GM12875 (cell line): ENCODE results near the gene BIRC7.

Experiments
- H3K4me3 ChIP-seq: one replicate; pipeline ENCODE4 v1.5.1; 2011; ENCODE audit warnings: low read depth, low read length, control low read depth
- CTCF ChIP-seq: IDR thresholded peaks from 2 replicates; pipeline ENCODE4 v1.5.1; 2011; ENCODE audit warnings: low read depth, mild to moderate bottlenecking, control low read depth, inconsistent platforms, low read length, moderate library complexity, borderline replicate concordance; ENCODE audit not compliant: insufficient read depth

BIRC7 gene

GRCh38 chr20:63226042-63226943, 9.4 kb upstream of the BIRC7 start:
- H3K4me3 ChIP-seq, result no peak overlapping the region
- TF ChIP-seq CTCF, result no peak

GRCh38 chr20:63227260-63227659, 8.4 kb upstream of the BIRC7 start:
- H3K4me3 ChIP-seq, result no peak overlapping the region
- no peak for TF ChIP-seq CTCF

GRCh38 chr20:63228806-63229205, 6.9 kb upstream of the BIRC7 start:
- no peak overlapping the region for H3K4me3 ChIP-seq

GRCh38 chr20:63230800-63231268, 4.9 kb upstream of the BIRC7 start:
- TF ChIP-seq CTCF, result 0 out of 2 replicates have a peak, but pooled peaks have one; percentile 12
- H3K4me3 ChIP-seq, result no peak overlapping the region

More at GRCh38 chr20:63228806-63229205, 6.9 kb upstream of the BIRC7 start:
- no peak for TF ChIP-seq CTCF

- TF ChIP-seq CTCF, result no peak
- H3K4me3 ChIP-seq, result no peak overlapping the region
These were observed 3.3 kb upstream of the BIRC7 start for GRCh38 chr20:63232235-63233060.

- TF ChIP-seq CTCF, result no peak
- no peak overlapping the region for H3K4me3 ChIP-seq
These were observed 2.7 kb upstream of the BIRC7 start for GRCh38 chr20:63233061-63233344.
